ENCODE measurements around the gene FKRP. TPM values are rescaled to one million over a fixed set of nuclear protein-coding genes. Genes with fewer than 3 reads are reported as not detected.

The FKRP gene
- total and polyA plus RNA-seq, 8 donors, result 5.0 to 17.4 (median 8.0) TPM

DNA sequence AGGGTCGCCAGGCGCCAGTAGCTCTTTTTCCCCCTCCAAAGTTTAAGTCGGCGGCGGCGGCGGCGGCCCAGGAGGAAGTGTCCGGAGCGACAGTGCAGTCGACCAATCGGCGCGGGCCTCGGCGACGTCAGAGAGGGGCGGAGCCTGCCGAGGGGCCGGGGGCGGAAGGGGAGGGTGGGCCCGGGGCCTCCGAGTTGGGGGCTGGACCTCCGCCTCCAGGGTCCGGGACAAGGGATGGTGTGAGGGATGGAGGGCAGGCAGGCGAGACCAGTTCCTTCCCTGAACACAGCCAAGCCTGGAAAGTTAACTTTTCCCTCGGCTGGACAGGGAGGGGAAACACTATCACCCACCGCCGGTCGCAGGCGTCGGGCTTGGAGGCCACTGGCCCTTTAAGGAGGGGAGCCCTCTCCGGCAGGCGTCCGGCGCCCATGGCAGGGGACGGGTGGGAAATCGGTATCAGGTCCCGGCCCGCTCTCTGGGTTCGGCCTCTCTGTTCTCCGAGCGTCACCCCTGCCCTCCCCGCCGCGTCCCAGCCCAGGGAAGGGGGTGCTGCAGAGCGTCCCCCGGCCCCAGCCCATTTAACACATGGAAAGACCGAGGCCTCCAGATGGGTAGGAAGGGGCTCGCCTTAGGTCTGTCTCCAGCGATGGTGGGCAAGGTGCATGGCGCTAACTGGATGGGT is 28.7 kb upstream of the FKRP start, which contains the start of gene PRKD2:
TSS of gene PRKD2 (minus strand) at position 81 of the 682 bp plus-strand sequence. CDS start 744 bp downstream, outside the sequence.
- WGBS, 2 donors, result 1% methylated on average over 39 to 52 of the region's 52 CpGs
- H3K4me3 ChIP-seq, result peak within 1 kb of the TSS; percentile 40 to 74 (median 64)
- TF ChIP-seq, protein P1, sequence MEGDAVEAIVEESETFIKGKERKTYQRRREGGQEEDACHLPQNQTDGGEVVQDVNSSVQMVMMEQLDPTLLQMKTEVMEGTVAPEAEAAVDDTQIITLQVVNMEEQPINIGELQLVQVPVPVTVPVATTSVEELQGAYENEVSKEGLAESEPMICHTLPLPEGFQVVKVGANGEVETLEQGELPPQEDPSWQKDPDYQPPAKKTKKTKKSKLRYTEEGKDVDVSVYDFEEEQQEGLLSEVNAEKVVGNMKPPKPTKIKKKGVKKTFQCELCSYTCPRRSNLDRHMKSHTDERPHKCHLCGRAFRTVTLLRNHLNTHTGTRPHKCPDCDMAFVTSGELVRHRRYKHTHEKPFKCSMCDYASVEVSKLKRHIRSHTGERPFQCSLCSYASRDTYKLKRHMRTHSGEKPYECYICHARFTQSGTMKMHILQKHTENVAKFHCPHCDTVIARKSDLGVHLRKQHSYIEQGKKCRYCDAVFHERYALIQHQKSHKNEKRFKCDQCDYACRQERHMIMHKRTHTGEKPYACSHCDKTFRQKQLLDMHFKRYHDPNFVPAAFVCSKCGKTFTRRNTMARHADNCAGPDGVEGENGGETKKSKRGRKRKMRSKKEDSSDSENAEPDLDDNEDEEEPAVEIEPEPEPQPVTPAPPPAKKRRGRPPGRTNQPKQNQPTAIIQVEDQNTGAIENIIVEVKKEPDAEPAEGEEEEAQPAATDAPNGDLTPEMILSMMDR (IDR thresholded peaks at IDR 0.05), result no peak
- peaks cover 0 to 16% (median 15%) of the 10 kb centered on the region in 3 donors for H3K36me3 ChIP-seq
- H3K4me1 ChIP-seq, result peaks cover 8 to 13% (median 10%) of the 10 kb centered on the region in 3 donors
- no peak for FAIRE-seq
- H3K9me3 ChIP-seq, result no peaks in the 10 kb centered on the region
- intact Hi-C loops (cut with DNase I), result no loop called here
- peak within 1 kb of the TSS; percentile 55 to 91 (median 62) for H3K27ac ChIP-seq
- DNase-seq, result peak; percentile 89 to 99 (median 92)
- no peaks in the 10 kb centered on the region for H3K27me3 ChIP-seq
- peak; percentile 82 to 90 (median 85) for ATAC-seq

DNA sequence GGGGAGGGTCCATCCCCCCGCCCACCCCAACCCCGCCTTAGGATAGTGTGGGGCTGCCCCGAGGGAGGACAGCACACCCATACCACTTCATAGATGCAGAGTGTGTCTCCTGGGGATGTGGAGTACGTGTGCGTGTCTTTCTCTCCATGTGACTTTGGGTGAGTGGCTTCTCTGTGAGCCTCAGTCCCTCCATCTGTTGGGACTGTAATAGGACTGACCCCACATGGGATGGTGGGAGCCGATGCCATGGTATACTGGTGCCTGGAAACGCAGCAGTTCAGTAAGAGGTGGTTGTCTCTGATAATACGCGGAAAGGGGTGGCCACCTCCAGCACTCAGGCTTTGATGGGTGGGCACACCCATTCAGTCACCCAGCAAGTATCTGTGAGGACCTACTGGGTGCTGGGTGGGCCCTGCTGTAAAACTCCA is 28.1 kb upstream of the FKRP start:
- peaks cover 8 to 13% (median 10%) of the 10 kb centered on the region in 3 donors for H3K4me1 ChIP-seq
- peaks cover under 1 to 22% (median 21%) of the 10 kb centered on the region in 3 donors for H3K36me3 ChIP-seq
- H3K27me3 ChIP-seq, result no peaks in the 10 kb centered on the region
- H3K4me3 ChIP-seq, result peak overlapping the region; percentile 40 to 74 (median 64)
- TF ChIP-seq, protein P1 (IDR thresholded peaks at IDR 0.05), result no peak
- 12 to 15% methylated on average over 9 of the region's 9 CpGs for WGBS, 2 donors
- H3K27ac ChIP-seq, result peak overlapping the region; percentile 55 to 91 (median 62)
- intact Hi-C loops (cut with DNase I), result no loop called here
- no peaks in the 10 kb centered on the region for H3K9me3 ChIP-seq
- no peak for FAIRE-seq
- peak in 3 of 4 donors; percentile 0 to 2 (median 1) for ATAC-seq
- DNase-seq, result no peak

DNA sequence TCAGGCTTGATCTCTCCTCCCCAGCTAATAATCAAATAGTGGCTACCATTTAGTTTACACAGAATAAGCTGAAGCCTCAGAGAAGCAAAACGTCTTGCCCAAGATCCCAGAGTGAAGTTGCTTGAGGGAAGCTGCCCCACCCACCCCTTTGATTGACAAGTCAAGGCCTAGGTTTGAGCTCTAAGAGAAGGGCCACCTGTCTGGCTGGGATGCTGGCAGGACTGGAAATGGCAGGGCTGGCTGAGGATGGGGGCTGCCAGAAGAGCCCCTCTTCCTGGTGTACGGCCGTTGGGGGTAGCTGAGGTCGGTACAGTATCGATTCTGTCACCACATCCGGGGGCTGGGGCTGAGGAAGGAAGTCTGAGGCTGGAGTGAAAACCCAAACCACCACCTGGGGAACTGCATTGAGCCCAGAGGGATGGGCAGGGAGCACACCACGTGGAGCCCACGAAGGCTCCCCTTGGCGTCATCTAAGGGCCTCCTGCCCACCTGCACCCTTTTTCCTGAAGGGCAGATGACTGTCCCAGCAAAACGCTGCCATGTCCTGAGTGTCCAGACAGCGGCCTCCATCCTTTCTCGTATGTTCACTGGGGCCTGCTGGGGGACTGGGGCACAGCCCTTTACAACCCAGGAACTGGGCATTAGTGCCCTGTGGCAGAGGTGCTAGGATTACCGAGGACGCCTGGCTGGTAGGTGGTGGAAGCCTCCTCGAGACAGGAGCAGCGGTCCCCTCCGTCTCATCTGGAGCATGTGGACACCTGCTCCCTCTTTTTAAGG is 27.5 kb upstream of the FKRP start:
- ATAC-seq, result peak in 2 of 4 donors; percentile 5 to 11
- Histone ChIP-seq H3K27ac (peak overlapping the region in 3 of 4 donors; percentile 41 to 66 (median 55)), H3K27me3 (no peaks in the 10 kb centered on the region), H3K4me1 (peaks cover 8 to 13% (median 10%) of the 10 kb centered on the region in 3 donors), H3K4me3 (peak overlapping the region in 1 of 4 donors; percentile 58), H3K9me3 (no peaks in the 10 kb centered on the region), H3K36me3 (peaks cover 6 to 27% (median 24%) of the 10 kb centered on the region in 3 donors)
- intact Hi-C loops (cut with DNase I), result no loop called here
- WGBS, 2 donors, result 53 to 60% methylated on average over 17 of the region's 17 CpGs
- DNase-seq, result peak in 2 of 6 donors; percentile 40 to 56
- no peak for FAIRE-seq
- TF ChIP-seq, protein P1 (IDR thresholded peaks at IDR 0.05), result no peak

DNA sequence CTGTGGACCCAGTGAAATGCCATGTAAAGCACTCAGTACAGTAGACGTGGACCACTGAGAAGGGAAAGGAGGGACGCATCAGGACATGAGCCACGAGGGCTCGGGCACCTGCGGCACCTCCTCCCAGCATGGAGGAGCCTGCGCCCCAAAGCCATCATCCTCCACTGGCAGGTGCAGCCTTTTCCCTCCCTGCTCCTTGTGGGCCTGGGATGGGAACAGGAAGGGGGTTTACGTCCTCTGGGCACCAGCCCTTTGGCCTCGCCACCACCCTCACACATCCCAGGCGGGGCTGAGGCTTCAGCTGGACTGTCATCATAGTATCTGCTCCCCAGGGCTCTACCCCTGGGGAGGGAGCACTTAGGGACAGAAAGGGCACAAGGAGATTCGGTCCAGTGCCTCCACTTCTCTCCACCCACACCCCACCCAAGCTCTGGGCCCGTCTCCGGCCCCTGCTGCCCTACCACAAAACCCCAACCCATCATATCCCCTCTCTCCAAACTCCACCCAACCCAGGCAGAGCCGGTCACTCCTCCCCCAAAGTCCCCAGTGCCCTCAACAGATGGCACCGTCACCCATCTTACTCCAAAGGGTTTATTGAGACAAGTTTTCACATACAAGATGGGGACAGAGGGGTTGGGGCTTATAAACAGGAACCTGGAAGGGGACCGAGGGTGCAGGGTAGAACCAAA is 26.8 kb upstream of the FKRP start:
- intact Hi-C loops (cut with DNase I), result no loop called here
- 84 to 88% methylated on average over 15 of the region's 15 CpGs for WGBS, 2 donors
- ATAC-seq (no peak), FAIRE-seq (no peak), DNase-seq (no peak)
- TF ChIP-seq, protein P1 (IDR thresholded peaks at IDR 0.05), result no peak
- no peaks in the 10 kb centered on the region for H3K9me3 ChIP-seq
- H3K27ac ChIP-seq, result no peak overlapping the region
- no peaks in the 10 kb centered on the region for H3K27me3 ChIP-seq
- peaks cover 6 to 30% (median 29%) of the 10 kb centered on the region in 3 donors for H3K36me3 ChIP-seq
- H3K4me1 ChIP-seq, result peaks cover 8 to 13% (median 10%) of the 10 kb centered on the region in 3 donors
- H3K4me3 ChIP-seq, result no peak overlapping the region

All from pancreas (tissue), 10 donors.